DMS79 (cell line): Measurements from ENCODE around the gene PRAMEF5.
"Not testable (repeated sequence)": the region's sequence is repeated elsewhere in the genome, so short reads cannot be mapped to it uniquely, and the experiment has no call there.

Source experiments
- DNase-seq: peaks from one replicate; lab custom pipeline; 2025; lab: John Stamatoyannopoulos, UW

The PRAMEF5 gene

GRCh38 chr1:13253898-13254297 is at the start of gene PRAMEF5:
Gene PRAMEF5, plus strand, starts transcription at chr1:13254198. Its CDS starts 5,071 bp downstream, at chr1:13259269.
- DNase-seq: not testable (repeated sequence)

- DNase-seq: not testable (repeated sequence)
Measured at GRCh38 chr1:13208712-13209111, 45.3 kb upstream of the PRAMEF5 start.

GRCh38 chr1:13216619-13217018 is 37.4 kb upstream of the PRAMEF5 start:
- DNase-seq: not testable (repeated sequence)

- not testable (repeated sequence) for DNase-seq
Measured at GRCh38 chr1:13219203-13219602, 34.8 kb upstream of the PRAMEF5 start.

- DNase-seq: not testable (repeated sequence)
Measured at GRCh38 chr1:13222788-13223187, 31.2 kb upstream of the PRAMEF5 start.

GRCh38 chr1:13224480-13225060 is 29.4 kb upstream of the PRAMEF5 start:
- no peak for DNase-seq

- not testable (repeated sequence) for DNase-seq
Measured at GRCh38 chr1:13225675-13226204, 28.3 kb upstream of the PRAMEF5 start, which contains the start of gene PRAMEF18. Gene PRAMEF18, minus strand, starts transcription at chr1:13226154. Its CDS starts 48 bp downstream, at chr1:13226106.

GRCh38 chr1:13227271-13228055 is 26.5 kb upstream of the PRAMEF5 start:
- DNase-seq: not testable (repeated sequence)

GRCh38 chr1:13228343-13228781 is 25.6 kb upstream of the PRAMEF5 start:
- DNase-seq: no peak

- DNase-seq: not testable (repeated sequence)
Measured at GRCh38 chr1:13230096-13230495, 23.9 kb upstream of the PRAMEF5 start.

GRCh38 chr1:13230601-13231000 is 23.4 kb upstream of the PRAMEF5 start:
- DNase-seq: not testable (repeated sequence)

GRCh38 chr1:13231061-13231750 is 22.8 kb upstream of the PRAMEF5 start:
- DNase-seq: not testable (repeated sequence)

GRCh38 chr1:13232056-13232455 is 21.9 kb upstream of the PRAMEF5 start:
- DNase-seq: not testable (repeated sequence)

- DNase-seq: not testable (repeated sequence)
Measured at GRCh38 chr1:13234057-13234456, 19.9 kb upstream of the PRAMEF5 start.

- not testable (repeated sequence) for DNase-seq
Measured at GRCh38 chr1:13237572-13237971, 16.4 kb upstream of the PRAMEF5 start.

- DNase-seq: not testable (repeated sequence)
Measured at GRCh38 chr1:13239633-13240032, 14.4 kb upstream of the PRAMEF5 start.

GRCh38 chr1:13243536-13244263 is 10.3 kb upstream of the PRAMEF5 start:
- DNase-seq: not testable (repeated sequence)

- DNase-seq: not testable (repeated sequence)
Measured at GRCh38 chr1:13245841-13246553, 8.0 kb upstream of the PRAMEF5 start.

- DNase-seq: not testable (repeated sequence)
Measured at GRCh38 chr1:13246554-13246871, 7.5 kb upstream of the PRAMEF5 start.

GRCh38 chr1:13247122-13247521 is 6.9 kb upstream of the PRAMEF5 start:
- DNase-seq: not testable (repeated sequence)

GRCh38 chr1:13265124-13265523 is 11.1 kb downstream of the PRAMEF5 start:
- DNase-seq: not testable (repeated sequence)
